ENCODE measurements around the gene SPOCD1.

Gene SPOCD1

DNA sequence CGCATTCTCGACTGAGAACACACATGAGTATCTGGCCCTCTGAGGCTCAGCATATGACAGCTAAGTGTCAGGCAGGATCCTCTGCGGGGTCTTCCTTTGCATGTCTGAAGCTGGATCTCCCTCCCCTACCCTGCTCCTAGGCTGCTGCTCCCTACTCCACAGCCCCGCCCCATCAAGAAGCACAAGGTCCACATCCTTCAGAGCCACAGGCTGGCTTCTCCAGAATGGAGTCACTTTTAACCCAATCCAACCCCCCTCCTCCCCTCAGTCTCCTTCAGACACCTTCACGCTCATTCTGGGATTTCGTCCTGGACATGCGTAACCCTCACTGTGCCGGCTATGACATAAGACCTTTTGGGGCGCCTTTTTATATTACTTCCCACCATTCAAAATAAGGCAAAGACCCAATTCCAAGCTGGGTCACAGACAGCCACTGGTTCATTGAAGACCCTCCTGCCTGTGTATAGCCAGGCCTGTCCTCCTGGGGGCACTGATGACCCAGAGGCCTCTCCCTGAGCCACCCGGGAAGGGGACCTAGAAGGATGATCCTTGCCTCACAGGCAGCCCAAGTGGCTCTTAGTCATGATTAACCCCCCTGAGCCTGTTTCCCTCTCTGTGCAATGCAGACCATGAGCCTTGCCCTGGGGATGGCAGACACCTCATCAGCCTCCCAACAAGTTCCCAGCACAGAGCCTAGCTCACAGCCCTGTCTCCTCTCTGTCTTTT lies 56.4 kb downstream of the SPOCD1 start:
- Histone ChIP-seq H3K27me3 (replicated peaks; ENCODE audit: control insufficient read depth, insufficient read depth, low read length) (no peaks in the 10 kb centered on the region; the same call in 1 of the 2 replicates), H3K4me3 (replicated peaks; ENCODE audit: low read depth, low read length) (no peak overlapping the region), H3K36me3 (ENCODE audit: control insufficient read depth, insufficient read depth, low read length) (no peaks in the 10 kb centered on the region)
- TF ChIP-seq, protein P1, sequence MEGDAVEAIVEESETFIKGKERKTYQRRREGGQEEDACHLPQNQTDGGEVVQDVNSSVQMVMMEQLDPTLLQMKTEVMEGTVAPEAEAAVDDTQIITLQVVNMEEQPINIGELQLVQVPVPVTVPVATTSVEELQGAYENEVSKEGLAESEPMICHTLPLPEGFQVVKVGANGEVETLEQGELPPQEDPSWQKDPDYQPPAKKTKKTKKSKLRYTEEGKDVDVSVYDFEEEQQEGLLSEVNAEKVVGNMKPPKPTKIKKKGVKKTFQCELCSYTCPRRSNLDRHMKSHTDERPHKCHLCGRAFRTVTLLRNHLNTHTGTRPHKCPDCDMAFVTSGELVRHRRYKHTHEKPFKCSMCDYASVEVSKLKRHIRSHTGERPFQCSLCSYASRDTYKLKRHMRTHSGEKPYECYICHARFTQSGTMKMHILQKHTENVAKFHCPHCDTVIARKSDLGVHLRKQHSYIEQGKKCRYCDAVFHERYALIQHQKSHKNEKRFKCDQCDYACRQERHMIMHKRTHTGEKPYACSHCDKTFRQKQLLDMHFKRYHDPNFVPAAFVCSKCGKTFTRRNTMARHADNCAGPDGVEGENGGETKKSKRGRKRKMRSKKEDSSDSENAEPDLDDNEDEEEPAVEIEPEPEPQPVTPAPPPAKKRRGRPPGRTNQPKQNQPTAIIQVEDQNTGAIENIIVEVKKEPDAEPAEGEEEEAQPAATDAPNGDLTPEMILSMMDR (IDR thresholded peaks at IDR 0.05; ENCODE audit: insufficient read depth, low read length, poor library complexity, severe bottlenecking) = no peak
- no peak for DNase-seq (ENCODE audit: extremely low read depth, insufficient read length)

DNA sequence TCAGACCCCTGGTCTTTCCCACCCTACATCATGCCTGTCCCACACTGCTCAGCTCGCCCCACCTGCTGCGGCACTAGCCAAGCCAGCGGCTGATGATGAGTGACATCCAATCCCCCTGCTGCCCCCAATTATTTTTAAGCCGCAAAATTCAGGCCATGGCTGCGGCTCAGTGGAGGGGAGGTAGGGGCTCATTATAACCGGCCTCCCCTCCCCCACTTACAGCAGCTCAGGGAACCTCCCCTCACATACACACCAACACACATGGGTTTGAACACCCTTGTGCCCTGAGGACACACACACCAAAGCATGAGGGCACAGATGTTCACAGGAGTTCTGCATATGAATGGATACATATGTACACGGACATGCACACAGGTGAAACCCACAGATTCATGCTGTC lies 57.0 kb downstream of the SPOCD1 start:
- no peaks in the 10 kb centered on the region for H3K36me3 ChIP-seq (ENCODE audit: control insufficient read depth, insufficient read depth, low read length)
- no peaks in the 10 kb centered on the region; the same call in 1 of the 2 replicates for H3K27me3 ChIP-seq (replicated peaks; ENCODE audit: control insufficient read depth, insufficient read depth, low read length)
- no peak for DNase-seq (ENCODE audit: extremely low read depth, insufficient read length)
- TF ChIP-seq, protein P1 (IDR thresholded peaks at IDR 0.05; ENCODE audit: insufficient read depth, low read length, poor library complexity, severe bottlenecking) = no peak
- no peak overlapping the region for H3K4me3 ChIP-seq (replicated peaks; ENCODE audit: low read depth, low read length)

DNA sequence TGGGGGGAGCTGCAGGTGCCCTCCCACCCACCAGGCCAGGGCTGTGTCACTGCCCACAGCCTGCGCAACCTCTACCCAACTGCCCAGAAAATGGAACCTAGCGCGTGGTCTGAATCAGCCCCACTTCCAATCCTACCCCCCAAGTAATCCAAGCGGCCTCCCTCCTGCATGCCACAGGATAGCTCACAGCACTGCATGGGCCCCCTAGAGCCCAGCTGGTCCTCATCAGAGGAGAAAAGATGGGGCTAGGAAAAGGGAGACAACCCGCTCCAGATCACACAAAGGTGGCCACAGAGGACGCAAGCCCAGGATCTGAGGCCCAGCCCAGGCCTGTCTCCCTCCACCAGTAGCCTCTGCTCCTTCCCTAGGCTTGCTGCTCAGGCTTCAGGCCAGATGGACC lies 57.8 kb downstream of the SPOCD1 start:
- TF ChIP-seq, protein P1 (IDR thresholded peaks at IDR 0.05; ENCODE audit: insufficient read depth, low read length, poor library complexity, severe bottlenecking) = no peak
- no peak for DNase-seq (ENCODE audit: extremely low read depth, insufficient read length)
- H3K4me3 ChIP-seq (replicated peaks; ENCODE audit: low read depth, low read length) = no peak overlapping the region
- no peaks in the 10 kb centered on the region; the same call in 1 of the 2 replicates for H3K27me3 ChIP-seq (replicated peaks; ENCODE audit: control insufficient read depth, insufficient read depth, low read length)
- H3K36me3 ChIP-seq (ENCODE audit: control insufficient read depth, insufficient read depth, low read length) = no peaks in the 10 kb centered on the region

DNA sequence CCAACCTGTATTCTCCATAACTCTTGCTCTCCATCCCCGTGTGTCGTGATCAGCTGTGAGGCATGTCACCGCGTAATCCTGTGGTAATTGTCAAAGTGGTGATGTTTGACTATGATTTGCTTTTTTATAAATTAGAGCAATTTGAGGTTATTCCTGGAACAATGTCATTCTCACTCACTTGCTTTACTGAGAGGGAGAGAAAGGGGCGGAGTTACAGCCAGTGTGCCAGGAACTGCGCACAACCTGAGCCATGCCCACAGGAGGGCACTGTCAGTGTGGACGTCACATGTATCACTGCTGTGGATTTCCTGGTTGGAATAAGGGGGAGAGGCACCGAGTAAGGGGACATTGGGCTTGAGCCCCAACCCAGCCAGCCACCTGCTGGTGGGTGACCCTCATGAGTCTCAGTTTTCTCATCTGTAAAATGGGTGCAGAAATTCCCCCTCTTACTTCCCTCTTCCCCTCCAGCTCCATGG lies 58.6 kb downstream of the SPOCD1 start:
- Histone ChIP-seq H3K4me3 (replicated peaks; ENCODE audit: low read depth, low read length) (no peak overlapping the region), H3K27me3 (replicated peaks; ENCODE audit: control insufficient read depth, insufficient read depth, low read length) (no peaks in the 10 kb centered on the region; the same call in 1 of the 2 replicates), H3K36me3 (ENCODE audit: control insufficient read depth, insufficient read depth, low read length) (no peaks in the 10 kb centered on the region)
- TF ChIP-seq, protein P1 (IDR thresholded peaks at IDR 0.05; ENCODE audit: insufficient read depth, low read length, poor library complexity, severe bottlenecking) = no peak
- no peak for DNase-seq (ENCODE audit: extremely low read depth, insufficient read length)

DNA sequence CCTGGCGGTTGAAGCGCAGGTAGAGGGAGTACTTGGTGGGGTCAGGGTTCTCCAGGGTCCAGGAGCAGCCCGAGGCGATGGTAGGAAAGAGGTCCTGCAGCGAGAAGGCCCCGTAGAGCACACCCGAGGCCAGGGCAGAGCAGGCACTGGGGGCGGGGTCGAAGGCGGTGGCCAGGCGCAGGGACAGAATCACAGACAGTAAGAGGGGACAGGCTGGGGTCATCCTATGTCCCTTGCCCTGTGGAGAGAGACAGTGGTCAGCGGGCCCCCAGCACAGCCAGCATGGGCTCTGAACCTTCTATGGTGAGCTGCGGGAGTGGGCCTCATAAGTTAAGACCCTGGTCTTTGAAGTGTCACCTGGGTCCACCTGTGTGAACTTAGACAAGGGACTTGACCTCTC lies 59.2 kb downstream of the SPOCD1 start:
- Histone ChIP-seq H3K4me3 (replicated peaks; ENCODE audit: low read depth, low read length) (no peak overlapping the region), H3K36me3 (ENCODE audit: control insufficient read depth, insufficient read depth, low read length) (no peaks in the 10 kb centered on the region), H3K27me3 (replicated peaks; ENCODE audit: control insufficient read depth, insufficient read depth, low read length) (no peaks in the 10 kb centered on the region; the same call in 1 of the 2 replicates)
- DNase-seq (ENCODE audit: extremely low read depth, insufficient read length) = no peak
- TF ChIP-seq, protein P1 (IDR thresholded peaks at IDR 0.05; ENCODE audit: insufficient read depth, low read length, poor library complexity, severe bottlenecking) = no peak

All from GM06990 (cell line).